ENCODE measurements around the gene EHMT1.
"Not testable (repeated sequence)": the region's sequence is repeated elsewhere in the genome, so short reads cannot be mapped to it uniquely, and the experiment has no call there.

GRCh38 chr9:137877506-137878122, 258.8 kb downstream of the EHMT1 start, which contains the start of gene CACNA1B:
- TF ChIP-seq CTCF (IDR thresholded peaks at IDR 0.05 in 4 of 5, conservative IDR thresholded peaks at IDR 0.05 in 1 of 5); POLR2A (IDR thresholded peaks at IDR 0.05): not testable (repeated sequence)
